HAP-1 (cell line): ENCODE measurements around the gene SIT1.

Source experiments
- DNase-seq, 2 experiments: peaks; one replicate each; pipeline ENCODE4 v3.0.0-alpha.2; 2016 to 2020; ENCODE audit warnings: low spot score in 2 of 2
- H3K27me3 ChIP-seq: fragments of 250-450 bp; sonication (Bioruptor Pico); 2 replicates; pipeline ENCODE4 v1.5.1; 2020; ENCODE audit warnings: low read depth, mild to moderate bottlenecking, moderate library complexity
- H3K36me3 ChIP-seq: fragments of 250-450 bp; sonication (Bioruptor Pico); replicated peaks from 2 replicates; pipeline ENCODE4 v1.5.1; 2020; ENCODE audit warnings: mild to moderate bottlenecking
- H3K4me1 ChIP-seq: fragments of 250-450 bp; sonication (Bioruptor Pico); 2 replicates; pipeline ENCODE4 v1.5.1; 2020; ENCODE audit warnings: mild to moderate bottlenecking
- H3K4me3 ChIP-seq: fragments of 250-450 bp; sonication (Bioruptor Pico); 2 replicates; pipeline ENCODE4 v1.5.1; 2020; ENCODE audit warnings: mild to moderate bottlenecking, moderate library complexity
- H3K9me3 ChIP-seq: fragments of 250-450 bp; sonication (Bioruptor Pico); 2 replicates; pipeline ENCODE4 v1.5.1; 2020; ENCODE audit warnings: mild to moderate bottlenecking, moderate library complexity
- in situ Hi-C: fragments of 300-500 bp; cut with MboI; formaldehyde crosslinking; loops from 3 replicates; pipeline ENCODE4 v1.14.3; 2020; ENCODE audit warnings: low sequenced_read_pairs, inconsistent platforms, mixed read lengths

Gene SIT1

DNA sequence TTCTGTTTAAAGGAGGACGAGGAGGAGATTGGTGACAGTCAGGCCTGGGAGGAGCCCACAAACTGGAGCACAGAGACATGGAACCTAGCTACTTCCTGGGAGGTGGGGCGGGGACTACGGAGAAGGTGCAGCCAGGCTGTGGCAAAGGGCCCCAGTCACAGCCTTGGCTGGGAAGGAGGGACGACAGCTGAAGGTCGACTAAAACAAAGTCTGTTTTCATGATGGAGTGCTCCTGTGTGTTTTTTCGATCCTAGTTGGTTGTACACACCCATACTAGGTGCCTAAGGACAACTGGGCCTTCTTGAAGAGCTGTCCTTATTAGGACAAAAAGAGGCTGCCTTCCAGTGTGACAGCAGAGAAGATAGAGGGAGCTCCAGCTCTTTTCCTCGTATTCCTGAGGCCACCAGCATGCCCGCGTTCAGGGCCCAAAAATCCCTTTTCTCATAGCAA, 10.3 kb upstream of the SIT1 start:
- DNase-seq: no peak
- Histone ChIP-seq H3K9me3 (no peaks in the 10 kb centered on the region), H3K36me3 (peaks cover 40% of the 10 kb centered on the region), H3K4me1 (peaks cover 25% of the 10 kb centered on the region), H3K27me3 (no peaks in the 10 kb centered on the region), H3K4me3 (no peak overlapping the region)
- in situ Hi-C loops: no loop called here

DNA sequence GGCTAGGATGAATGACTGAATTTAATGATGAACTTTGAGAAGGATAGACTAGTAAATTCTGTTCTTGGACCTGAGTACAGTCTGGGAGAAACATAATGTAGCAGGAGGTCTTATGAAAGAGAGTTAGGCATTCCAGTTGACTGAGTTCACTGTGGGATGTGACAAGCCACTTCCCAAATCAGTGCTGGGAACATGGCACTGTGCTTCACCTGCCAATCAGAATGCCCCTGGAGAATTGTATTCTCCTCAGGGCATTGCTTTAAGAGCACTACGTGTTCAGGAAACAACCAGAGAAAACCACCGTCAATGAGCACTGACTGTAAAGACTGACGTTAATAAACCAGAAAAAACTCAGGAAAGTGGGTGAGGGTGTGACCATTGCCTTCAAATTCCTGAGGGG, 8.6 kb upstream of the SIT1 start:
- in situ Hi-C loops: no loop called here
- peak overlapping the region; percentile 77 for H3K4me3 ChIP-seq
- no peak for DNase-seq
- H3K4me1 ChIP-seq: peaks cover 20% of the 10 kb centered on the region
- H3K9me3 ChIP-seq: no peaks in the 10 kb centered on the region
- peaks cover 40% of the 10 kb centered on the region for H3K36me3 ChIP-seq
- H3K27me3 ChIP-seq: no peaks in the 10 kb centered on the region

DNA sequence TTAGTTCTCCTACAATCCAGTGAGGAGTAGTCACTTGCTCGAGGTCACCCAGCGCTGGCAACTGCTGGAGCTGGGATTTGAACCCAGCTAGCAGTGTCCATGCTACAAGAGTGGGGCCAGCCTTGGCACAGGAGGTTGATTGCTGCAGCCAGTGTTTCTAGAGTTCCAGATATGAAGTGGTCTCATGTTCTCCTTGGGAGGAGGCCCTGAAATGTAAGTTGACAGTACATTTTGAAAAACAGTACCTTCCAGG, 8.2 kb upstream of the SIT1 start:
- peaks cover 17% of the 10 kb centered on the region for H3K4me1 ChIP-seq
- peak overlapping the region; percentile 77 for H3K4me3 ChIP-seq
- H3K27me3 ChIP-seq: no peaks in the 10 kb centered on the region
- H3K36me3 ChIP-seq: peaks cover 39% of the 10 kb centered on the region
- H3K9me3 ChIP-seq: no peaks in the 10 kb centered on the region
- peak in 1 of 2 experiments; percentile 38 for DNase-seq
- in situ Hi-C loops: no loop called here

DNA sequence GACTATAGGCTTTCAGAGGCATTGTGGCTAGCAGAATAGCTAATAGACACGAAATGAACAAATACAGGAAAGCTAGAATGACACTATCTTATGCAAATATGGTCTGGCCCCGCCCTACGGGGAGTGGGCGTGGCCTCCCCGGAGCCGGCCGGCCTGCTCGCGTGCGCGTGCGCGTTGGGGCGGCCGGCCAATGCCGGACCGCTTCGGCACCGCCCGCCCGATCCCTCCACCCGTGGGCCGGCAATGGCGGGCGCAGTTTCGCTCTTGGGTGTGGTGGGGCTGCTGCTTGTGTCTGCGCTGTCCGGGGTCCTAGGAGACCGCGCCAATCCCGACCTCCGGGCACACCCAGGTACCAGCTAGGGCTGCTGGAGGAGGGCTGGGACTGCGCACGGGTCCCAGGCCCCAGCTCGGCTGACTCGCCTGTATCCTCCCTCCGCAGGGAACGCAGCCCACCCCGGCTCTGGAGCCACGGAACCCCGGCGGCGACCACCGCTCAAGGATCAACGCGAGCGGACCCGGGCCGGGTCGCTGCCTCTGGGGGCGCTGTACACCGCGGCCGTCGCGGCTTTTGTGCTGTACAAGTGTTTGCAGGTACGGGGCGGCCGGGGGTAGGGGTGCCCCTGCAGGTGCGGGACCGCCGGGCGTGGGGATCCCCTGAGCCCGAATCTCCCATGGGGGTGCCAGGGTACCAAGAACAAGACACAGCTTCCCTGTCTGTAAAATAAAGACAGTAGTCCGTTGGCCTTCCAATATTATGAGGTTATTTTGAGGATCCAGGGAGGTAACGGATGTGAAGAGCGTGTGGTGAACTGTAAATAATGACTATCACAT, 7.6 kb upstream of the SIT1 start, which contains the start of gene CCDC107:
Gene CCDC107 (plus strand): TSS at position 156 of the 831 bp plus-strand sequence. CDS start 88 bp downstream, at position 244.
- Histone ChIP-seq H3K27me3 (no peaks in the 10 kb centered on the region), H3K9me3 (no peaks in the 10 kb centered on the region), H3K4me3 (peak within 1 kb of the TSS; percentile 77), H3K4me1 (peaks cover 11% of the 10 kb centered on the region), H3K36me3 (peaks cover 34% of the 10 kb centered on the region)
- in situ Hi-C loops: no loop called here
- peak; percentile 80 to 89 for DNase-seq

DNA sequence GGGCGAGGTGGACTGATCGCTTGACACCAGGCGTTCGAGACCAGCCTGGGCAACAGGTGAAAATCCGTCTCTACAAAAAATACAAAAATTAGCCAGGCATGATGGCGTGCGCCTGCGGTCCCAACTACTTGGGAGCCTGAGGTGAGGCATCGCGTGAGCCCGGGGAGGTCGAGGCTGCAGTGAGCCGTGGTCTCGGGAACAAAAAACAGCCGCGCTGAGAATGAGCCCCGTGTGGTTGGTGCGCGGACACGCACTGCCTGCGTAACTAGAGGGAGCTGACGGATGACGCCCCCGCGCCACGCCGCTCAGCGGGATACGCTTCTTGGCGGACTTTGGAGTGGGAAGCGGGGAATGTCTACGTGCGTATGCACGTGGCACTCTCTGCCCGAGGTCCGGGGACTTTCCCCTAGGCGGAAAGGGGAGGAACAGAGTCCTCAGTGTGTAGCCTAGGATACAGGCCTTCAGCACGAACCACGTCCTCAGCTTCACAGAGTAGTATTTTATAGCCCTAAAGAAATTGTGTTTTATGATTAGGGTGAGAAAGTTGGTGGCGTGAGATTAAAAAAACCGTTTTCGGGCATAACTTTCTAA, 6.9 kb upstream of the SIT1 start, which contains the start of gene RMRP:
Gene RMRP (minus strand): TSS at position 474 of the 591 bp plus-strand sequence.
- H3K9me3 ChIP-seq: no peaks in the 10 kb centered on the region
- peak within 1 kb of the TSS; percentile 77 for H3K4me3 ChIP-seq
- peaks cover 27% of the 10 kb centered on the region for H3K36me3 ChIP-seq
- no peaks in the 10 kb centered on the region for H3K27me3 ChIP-seq
- in situ Hi-C loops: no loop called here
- peak; percentile 98 to 99 for DNase-seq
- peaks cover 10% of the 10 kb centered on the region for H3K4me1 ChIP-seq

DNA sequence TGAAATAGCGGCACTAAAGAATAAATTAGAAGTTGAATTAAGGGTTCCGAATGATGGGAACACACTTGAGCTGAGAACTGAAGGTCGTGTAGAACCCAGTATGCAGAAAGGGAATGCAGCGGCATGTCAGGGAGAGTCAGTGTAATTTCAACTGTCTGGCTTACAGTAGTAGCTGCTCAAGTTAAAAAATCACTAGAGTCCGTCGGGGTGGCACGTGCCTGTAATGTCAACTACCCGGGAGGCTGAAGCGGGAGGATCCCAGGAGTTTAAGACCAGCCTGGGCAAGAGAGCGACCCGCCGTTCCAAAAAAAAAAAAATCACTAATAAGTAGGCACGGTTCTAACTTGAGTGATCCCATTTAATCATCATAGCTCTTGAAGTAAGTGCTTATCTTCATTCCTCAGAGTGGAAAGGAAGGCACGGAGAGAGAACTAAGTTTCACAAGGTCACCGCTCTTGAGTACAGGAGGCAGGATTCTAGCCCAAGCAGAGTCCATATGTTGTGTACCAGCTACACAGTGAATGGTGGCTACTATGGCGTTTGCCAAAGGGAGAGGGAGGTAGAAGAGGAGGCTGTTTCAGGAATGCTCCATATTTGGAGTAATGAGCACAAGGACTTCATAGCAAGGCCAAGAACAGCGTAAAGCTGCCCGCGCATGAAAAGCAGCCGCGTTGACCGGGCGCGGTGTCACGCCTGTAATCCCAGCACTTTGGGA, 6.3 kb upstream of the SIT1 start:
- no peaks in the 10 kb centered on the region for H3K27me3 ChIP-seq
- peaks cover 10% of the 10 kb centered on the region for H3K4me1 ChIP-seq
- peak overlapping the region; percentile 28 for H3K4me3 ChIP-seq
- DNase-seq: peak in 1 of 2 experiments; percentile 7
- in situ Hi-C loops: no loop called here
- H3K36me3 ChIP-seq: peaks cover 20% of the 10 kb centered on the region
- H3K9me3 ChIP-seq: no peaks in the 10 kb centered on the region

DNA sequence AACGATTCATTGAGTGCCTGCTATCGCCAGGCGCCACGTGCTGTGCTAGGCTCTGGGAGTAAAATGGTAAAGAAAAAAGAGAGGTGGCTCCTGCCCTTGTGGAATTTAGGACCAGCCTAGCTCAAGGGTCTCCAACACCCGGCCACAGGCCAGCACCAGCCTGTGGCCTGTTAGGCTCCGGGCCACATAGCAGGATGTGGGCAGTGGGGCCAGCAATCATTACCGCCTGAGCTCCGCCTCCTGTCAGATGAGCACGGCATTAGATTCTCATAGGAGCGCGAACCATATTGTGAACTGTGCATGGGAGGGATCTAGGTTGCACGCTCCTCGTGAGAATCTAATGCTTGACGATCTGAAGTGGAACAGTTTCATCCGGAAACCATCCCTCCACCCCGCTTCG, 5.6 kb upstream of the SIT1 start:
- in situ Hi-C loops: no loop called here
- peaks cover 10% of the 10 kb centered on the region for H3K4me1 ChIP-seq
- no peaks in the 10 kb centered on the region for H3K27me3 ChIP-seq
- H3K9me3 ChIP-seq: no peaks in the 10 kb centered on the region
- H3K36me3 ChIP-seq: peaks cover 14% of the 10 kb centered on the region
- H3K4me3 ChIP-seq: no peak overlapping the region
- no peak for DNase-seq

DNA sequence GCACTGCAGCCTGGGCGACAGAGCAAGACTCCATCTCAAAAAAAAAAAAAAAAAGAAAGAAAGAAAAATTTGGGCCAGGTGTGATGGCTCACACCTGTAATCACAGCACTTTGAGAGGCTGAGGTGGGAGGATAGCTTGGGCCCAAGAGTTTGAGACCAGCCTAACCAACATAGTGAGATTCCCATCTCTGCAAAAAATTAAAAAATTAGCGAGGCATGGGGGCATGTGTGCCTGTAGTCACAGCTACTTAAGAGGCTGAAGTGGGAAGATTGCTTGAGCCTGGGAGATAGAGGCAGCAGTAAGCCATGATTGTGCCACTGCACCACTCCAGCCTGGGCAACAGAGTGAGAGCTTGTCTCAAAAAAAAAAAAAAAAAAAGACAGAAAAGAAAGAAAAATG, 2.9 kb upstream of the SIT1 start:
- Histone ChIP-seq H3K36me3 (no peaks in the 10 kb centered on the region), H3K9me3 (no peaks in the 10 kb centered on the region), H3K4me1 (peaks cover 7% of the 10 kb centered on the region), H3K27me3 (no peaks in the 10 kb centered on the region), H3K4me3 (no peak overlapping the region)
- in situ Hi-C loops: no loop called here
- DNase-seq: no peak

DNA sequence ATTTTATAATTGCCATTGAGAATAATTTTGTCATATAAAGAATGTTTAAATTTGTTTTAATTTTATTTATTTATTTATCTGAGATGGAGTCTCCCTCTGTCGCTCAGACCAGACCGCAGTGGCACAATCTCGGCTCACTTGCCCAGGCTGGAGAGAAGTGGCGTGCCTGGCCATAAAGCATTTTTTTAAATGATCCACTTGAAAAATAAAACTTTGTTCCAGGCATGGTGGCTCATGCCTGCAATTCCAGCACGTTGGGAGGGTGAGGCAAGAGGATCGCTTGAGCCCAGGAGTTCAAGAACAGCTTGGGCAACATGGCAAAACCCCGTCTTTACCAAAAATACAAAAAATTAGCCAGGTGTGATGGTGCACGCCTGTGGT, 2.1 kb upstream of the SIT1 start:
- no peak overlapping the region for H3K4me3 ChIP-seq
- no peaks in the 10 kb centered on the region for H3K9me3 ChIP-seq
- H3K4me1 ChIP-seq: peaks cover 7% of the 10 kb centered on the region; the same call in 1 of the 2 replicates
- no peaks in the 10 kb centered on the region for H3K36me3 ChIP-seq
- DNase-seq: no peak
- H3K27me3 ChIP-seq: no peaks in the 10 kb centered on the region
- in situ Hi-C loops: no loop called here

DNA sequence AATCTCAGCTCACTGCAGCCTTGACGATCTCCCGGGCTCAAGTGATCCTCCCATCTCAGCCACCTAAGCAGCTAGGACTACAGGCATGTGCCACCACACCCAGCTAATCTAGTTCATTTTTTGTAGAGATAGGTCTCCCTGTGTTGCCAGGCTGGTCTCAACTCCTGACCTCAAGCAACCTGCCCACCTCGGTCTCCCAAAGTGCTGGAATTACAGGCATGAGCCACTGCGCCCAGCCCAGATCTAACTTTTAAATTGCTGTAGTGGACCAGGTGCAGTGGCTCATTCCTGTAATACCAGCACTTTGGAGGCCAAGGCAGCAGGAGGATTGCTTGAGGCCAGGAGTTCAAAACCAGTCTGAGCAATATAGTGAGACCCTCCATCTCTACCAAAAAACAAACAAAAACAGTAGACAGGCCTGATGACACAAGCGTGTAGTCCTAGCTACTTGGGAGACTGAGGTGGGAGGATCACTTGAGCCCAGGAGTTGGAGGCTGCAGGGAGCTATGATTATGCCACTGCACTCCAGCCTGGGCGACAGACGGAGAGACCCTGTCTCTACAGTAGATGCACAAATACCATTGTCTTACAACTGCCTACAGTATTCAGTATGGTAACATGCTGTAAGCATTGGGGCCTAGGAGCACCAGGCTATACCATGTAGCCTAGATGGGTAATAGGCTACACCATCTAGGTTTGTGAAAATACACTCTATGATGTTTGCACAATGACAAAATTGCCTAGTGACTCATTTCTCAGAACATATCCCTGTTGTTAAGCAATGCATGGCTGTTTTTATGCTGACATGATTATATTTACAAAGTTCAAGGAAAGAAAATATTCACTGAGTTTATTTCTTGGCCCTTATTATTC, 1.5 kb upstream of the SIT1 start:
- Histone ChIP-seq H3K9me3 (no peaks in the 10 kb centered on the region), H3K36me3 (no peaks in the 10 kb centered on the region), H3K4me1 (peaks cover 5% of the 10 kb centered on the region; the same call in 1 of the 2 replicates), H3K27me3 (no peaks in the 10 kb centered on the region), H3K4me3 (no peak overlapping the region)
- DNase-seq: no peak
- in situ Hi-C loops: no loop called here

DNA sequence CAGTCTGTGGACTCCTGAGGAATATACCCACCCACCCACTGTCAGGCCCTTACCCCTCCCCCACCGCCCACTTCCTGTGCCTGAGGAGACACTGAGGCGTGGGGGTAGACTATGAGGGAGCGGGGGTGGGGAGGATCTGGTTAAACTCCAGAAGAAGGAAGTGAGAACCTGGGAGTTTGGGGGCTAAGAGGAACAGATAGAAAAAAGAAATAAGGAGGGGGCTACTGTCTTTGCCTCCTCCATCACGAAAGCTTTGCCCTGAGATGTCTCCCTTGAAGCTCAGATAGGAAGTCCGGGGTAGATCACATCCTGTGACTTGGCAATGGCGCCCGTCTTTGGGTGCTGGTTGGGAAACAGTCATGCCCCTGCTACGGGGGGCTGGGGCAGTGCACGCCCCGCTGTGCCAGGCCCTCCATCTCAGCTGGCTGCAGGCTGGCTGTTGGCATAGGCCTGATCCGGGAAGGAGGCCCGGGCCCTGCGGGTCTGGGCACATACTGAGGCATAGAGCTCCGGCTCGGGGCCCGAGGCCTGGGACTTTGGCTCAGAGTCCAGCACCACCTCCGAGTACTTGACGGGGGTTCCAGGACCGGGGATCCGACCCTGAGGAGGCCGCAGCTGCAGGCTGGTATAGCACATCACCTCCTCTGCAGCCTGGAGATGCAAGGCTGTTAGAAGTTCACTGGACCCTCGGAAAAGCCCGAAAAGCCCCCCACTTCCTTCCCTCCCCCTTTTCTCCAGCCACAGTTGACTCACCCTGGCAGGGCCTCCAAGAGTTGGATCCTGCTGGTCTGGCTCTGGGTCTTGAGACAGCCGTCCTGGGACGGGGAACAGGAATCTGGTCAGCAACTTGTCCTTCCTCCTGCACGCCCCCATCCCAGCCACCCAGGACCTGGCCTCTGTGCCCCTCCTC, 1.0 kb downstream of the SIT1 start:
- H3K9me3 ChIP-seq: no peaks in the 10 kb centered on the region
- no peaks in the 10 kb centered on the region for H3K36me3 ChIP-seq
- DNase-seq: no peak
- peaks cover 9% of the 10 kb centered on the region for H3K4me1 ChIP-seq
- H3K27me3 ChIP-seq: no peaks in the 10 kb centered on the region
- in situ Hi-C loops: no loop called here
- no peak overlapping the region for H3K4me3 ChIP-seq

DNA sequence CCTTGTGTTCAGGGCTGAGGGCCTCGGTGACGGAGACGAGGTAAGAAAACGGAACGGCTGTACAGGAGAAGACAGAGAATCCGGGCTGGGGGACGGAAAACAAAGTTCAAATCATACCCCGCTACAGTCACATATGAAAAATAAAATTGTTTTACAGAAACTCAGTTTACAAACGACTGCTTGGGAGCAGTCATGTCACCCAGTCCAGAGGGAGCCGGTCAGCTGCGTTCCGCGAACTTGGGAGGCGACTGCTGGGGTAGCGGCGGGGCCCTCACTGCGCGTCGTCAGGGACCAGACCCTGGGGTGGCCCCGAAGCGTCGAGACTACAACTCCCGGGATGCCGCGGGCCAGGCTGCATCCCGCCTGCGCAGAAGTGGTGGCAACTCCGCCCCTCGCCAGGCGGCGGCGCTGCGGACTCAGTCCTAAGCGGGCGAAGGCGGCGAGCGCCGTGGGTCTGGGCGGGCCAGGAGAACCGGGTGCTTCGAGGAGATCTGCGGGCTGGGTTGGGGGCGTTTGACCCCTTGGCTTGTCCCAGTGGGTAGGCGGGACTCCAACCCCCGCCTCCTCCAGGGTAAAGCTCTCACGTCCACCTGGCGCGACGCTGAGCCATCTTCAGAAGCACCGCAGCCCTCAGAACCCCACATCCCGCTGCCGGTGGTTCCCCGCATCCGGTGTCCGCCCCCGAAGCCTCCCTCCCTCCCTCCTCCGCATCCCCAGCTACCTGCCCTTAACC, 4.0 kb downstream of the SIT1 start:
- Histone ChIP-seq H3K27me3 (no peaks in the 10 kb centered on the region), H3K4me1 (peaks cover 9% of the 10 kb centered on the region), H3K4me3 (peak overlapping the region; percentile 57), H3K9me3 (no peaks in the 10 kb centered on the region), H3K36me3 (no peaks in the 10 kb centered on the region)
- DNase-seq: peak; percentile 89 to 95
- in situ Hi-C loops: no loop called here
